Astrocyte (in vitro differentiated cells and primary cell): ENCODE measurements around the gene ANKRD52.

ENCODE experiments used
- CTCF ChIP-seq: IDR thresholded peaks from 2 replicates; pipeline ENCODE4 v1.5.1; 2011; ENCODE audit warnings: low read depth, mild to moderate bottlenecking, inconsistent platforms, low read length, moderate library complexity; ENCODE audit not compliant: insufficient read depth
- EZH2 ChIP-seq: IDR thresholded peaks from 2 replicates; pipeline ENCODE4 v1.6.1; 2012; ENCODE audit warnings: mild to moderate bottlenecking, low read length, inconsistent platforms; ENCODE audit not compliant: insufficient read depth

GRCh38 chr12:56271031-56271430, 12.8 kb upstream of the ANKRD52 start:
- peak; percentile 44 for TF ChIP-seq CTCF
- no peak for TF ChIP-seq EZH2
